Liver (tissue), 3 donors: Measurements from ENCODE around the gene TNNT3.
"Not testable (repeated sequence)": the region's sequence is repeated elsewhere in the genome, so short reads cannot be mapped to it uniquely, and the experiment has no call there.

Experiments used
- EGR1 ChIP-seq, 2 donors: IDR thresholded peaks; 2 replicates each; pipeline ENCODE4 v1.6.1; 2016 to 2018; ENCODE audit warnings: antibody characterized with exemption in 2 of 2, low read depth in 2 of 2
- JUND ChIP-seq, 2 donors: IDR thresholded peaks; 2 replicates each; pipeline ENCODE4 v1.6.1; 2016; ENCODE audit warnings: antibody characterized with exemption in 2 of 2
- RAD21 ChIP-seq, 2 donors: IDR thresholded peaks; 2 replicates each; pipeline ENCODE4 v1.6.1; 2016; ENCODE audit warnings: antibody characterized with exemption in 2 of 2, mild to moderate bottlenecking in 2 of 2
- RXRA ChIP-seq, 2 donors: IDR thresholded peaks; 2 replicates each; pipeline ENCODE4 v1.6.1; 2017 to 2018; ENCODE audit warnings: antibody characterized with exemption in 2 of 2, mild to moderate bottlenecking in 1 of 2
- SP1 ChIP-seq: IDR thresholded peaks from 2 replicates; pipeline ENCODE4 v1.6.1; 2018; ENCODE audit warnings: antibody characterized with exemption, mild to moderate bottlenecking
- TAF1 ChIP-seq: conservative IDR thresholded peaks from 2 replicates; pipeline ENCODE4 v1.6.1; 2016; ENCODE audit warnings: antibody characterized with exemption, mild to moderate bottlenecking
- YY1 ChIP-seq: IDR thresholded peaks from 2 replicates; pipeline ENCODE4 v1.6.1; 2016; ENCODE audit warnings: antibody characterized with exemption, mild to moderate bottlenecking
- TF ChIP-seq, protein P1 (sequence below): fragments of 150-350 bp; IDR thresholded peaks from 2 replicates; pipeline ENCODE4 v1.5.1; 2017; ENCODE audit warnings: improper control_type of control experiment, low read depth, low read length; ENCODE audit not compliant: missing input control
- TF ChIP-seq, protein P2 (sequence below): IDR thresholded peaks from 2 replicates; pipeline ENCODE4 v1.6.1; 2016; ENCODE audit warnings: antibody characterized with exemption
- TF ChIP-seq, protein P3 (sequence below): IDR thresholded peaks from 2 replicates; pipeline ENCODE4 v1.6.1; 2016; ENCODE audit warnings: antibody characterized with exemption
- TF ChIP-seq, protein P4 (sequence below): IDR thresholded peaks from 2 replicates; pipeline ENCODE4 v1.6.1; 2016; ENCODE audit warnings: antibody characterized with exemption, mild to moderate bottlenecking
- donor health status: healthy.
- donor health status: healthy.

DNA sequence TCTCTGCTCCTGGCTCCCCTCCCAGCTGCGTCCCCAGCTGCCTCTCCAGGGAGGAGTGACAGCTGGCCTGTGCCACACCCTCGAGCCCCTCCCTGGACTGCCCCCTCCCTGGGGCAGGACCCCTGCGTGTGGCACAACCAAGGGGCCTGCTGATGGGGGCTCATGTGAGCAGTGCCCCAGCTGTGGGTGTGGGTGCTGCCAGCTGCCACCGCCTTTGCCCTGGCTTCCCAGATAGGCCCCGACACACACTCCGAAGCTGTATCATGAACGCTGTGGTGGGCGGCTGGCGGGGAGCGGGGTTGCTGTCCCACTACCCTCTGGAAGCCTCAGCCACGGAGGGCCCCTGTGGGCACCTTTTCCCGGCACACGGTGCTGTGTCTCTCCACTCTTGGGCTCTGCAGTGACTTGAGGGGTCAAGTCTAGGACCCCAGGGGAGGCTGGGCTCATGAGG, 43.6 kb upstream of the TNNT3 start:
- TF ChIP-seq, protein P1, sequence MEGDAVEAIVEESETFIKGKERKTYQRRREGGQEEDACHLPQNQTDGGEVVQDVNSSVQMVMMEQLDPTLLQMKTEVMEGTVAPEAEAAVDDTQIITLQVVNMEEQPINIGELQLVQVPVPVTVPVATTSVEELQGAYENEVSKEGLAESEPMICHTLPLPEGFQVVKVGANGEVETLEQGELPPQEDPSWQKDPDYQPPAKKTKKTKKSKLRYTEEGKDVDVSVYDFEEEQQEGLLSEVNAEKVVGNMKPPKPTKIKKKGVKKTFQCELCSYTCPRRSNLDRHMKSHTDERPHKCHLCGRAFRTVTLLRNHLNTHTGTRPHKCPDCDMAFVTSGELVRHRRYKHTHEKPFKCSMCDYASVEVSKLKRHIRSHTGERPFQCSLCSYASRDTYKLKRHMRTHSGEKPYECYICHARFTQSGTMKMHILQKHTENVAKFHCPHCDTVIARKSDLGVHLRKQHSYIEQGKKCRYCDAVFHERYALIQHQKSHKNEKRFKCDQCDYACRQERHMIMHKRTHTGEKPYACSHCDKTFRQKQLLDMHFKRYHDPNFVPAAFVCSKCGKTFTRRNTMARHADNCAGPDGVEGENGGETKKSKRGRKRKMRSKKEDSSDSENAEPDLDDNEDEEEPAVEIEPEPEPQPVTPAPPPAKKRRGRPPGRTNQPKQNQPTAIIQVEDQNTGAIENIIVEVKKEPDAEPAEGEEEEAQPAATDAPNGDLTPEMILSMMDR, result not testable (repeated sequence)
- not testable (repeated sequence) for TF ChIP-seq RAD21 (IDR thresholded peaks at IDR 0.05); EGR1 (IDR thresholded peaks at IDR 0.05; ENCODE audit: low read depth in 2 of 2); TAF1; RXRA (IDR thresholded peaks at IDR 0.05); SP1; YY1; JUND (IDR thresholded peaks at IDR 0.05)
- TF ChIP-seq, protein P2, sequence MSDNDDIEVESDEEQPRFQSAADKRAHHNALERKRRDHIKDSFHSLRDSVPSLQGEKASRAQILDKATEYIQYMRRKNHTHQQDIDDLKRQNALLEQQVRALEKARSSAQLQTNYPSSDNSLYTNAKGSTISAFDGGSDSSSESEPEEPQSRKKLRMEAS, result not testable (repeated sequence)
- TF ChIP-seq, protein P3, sequence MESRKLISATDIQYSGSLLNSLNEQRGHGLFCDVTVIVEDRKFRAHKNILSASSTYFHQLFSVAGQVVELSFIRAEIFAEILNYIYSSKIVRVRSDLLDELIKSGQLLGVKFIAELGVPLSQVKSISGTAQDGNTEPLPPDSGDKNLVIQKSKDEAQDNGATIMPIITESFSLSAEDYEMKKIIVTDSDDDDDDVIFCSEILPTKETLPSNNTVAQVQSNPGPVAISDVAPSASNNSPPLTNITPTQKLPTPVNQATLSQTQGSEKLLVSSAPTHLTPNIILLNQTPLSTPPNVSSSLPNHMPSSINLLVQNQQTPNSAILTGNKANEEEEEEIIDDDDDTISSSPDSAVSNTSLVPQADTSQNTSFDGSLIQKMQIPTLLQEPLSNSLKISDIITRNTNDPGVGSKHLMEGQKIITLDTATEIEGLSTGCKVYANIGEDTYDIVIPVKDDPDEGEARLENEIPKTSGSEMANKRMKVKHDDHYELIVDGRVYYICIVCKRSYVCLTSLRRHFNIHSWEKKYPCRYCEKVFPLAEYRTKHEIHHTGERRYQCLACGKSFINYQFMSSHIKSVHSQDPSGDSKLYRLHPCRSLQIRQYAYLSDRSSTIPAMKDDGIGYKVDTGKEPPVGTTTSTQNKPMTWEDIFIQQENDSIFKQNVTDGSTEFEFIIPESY, result not testable (repeated sequence)
- TF ChIP-seq, protein P4, sequence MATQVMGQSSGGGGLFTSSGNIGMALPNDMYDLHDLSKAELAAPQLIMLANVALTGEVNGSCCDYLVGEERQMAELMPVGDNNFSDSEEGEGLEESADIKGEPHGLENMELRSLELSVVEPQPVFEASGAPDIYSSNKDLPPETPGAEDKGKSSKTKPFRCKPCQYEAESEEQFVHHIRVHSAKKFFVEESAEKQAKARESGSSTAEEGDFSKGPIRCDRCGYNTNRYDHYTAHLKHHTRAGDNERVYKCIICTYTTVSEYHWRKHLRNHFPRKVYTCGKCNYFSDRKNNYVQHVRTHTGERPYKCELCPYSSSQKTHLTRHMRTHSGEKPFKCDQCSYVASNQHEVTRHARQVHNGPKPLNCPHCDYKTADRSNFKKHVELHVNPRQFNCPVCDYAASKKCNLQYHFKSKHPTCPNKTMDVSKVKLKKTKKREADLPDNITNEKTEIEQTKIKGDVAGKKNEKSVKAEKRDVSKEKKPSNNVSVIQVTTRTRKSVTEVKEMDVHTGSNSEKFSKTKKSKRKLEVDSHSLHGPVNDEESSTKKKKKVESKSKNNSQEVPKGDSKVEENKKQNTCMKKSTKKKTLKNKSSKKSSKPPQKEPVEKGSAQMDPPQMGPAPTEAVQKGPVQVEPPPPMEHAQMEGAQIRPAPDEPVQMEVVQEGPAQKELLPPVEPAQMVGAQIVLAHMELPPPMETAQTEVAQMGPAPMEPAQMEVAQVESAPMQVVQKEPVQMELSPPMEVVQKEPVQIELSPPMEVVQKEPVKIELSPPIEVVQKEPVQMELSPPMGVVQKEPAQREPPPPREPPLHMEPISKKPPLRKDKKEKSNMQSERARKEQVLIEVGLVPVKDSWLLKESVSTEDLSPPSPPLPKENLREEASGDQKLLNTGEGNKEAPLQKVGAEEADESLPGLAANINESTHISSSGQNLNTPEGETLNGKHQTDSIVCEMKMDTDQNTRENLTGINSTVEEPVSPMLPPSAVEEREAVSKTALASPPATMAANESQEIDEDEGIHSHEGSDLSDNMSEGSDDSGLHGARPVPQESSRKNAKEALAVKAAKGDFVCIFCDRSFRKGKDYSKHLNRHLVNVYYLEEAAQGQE, result not testable (repeated sequence)
